Measurements from ENCODE around the gene TRIM58. TPM values are rescaled to one million over a fixed set of nuclear protein-coding genes. Genes with fewer than 3 reads are reported as not detected.

Gene TRIM58
- polyA plus RNA-seq, 4 donors, result 1.2 to 1.7 (median 1.7) TPM

- DNase-seq (ENCODE audit: low read depth in 4 of 4, low spot score in 2 of 4), result no peak
These were observed 27.9 kb downstream of the TRIM58 start for GRCh38 chr1:247884797-247885413.

DNA sequence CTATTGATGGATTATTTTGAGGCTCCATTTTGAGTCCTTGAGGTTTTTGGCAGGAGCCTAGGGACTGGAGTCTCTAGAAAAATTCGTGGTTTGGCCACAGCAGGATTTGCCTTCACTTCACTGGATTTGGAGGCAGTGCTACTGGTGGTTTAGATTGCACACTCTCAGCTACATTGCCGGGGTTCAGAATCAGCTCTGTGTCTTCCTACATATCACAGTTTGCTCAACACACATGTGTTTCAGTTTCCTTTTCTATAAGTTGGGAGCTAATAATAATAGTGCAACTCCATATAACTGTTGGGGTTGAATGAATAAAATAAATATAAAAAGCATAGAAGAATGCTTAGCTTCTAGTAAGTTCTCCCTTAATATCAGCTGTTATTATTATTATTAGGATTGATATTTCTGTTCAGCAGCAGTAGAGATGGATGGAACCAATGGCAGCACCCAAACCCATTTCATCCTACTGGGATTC lies 38.2 kb downstream of the TRIM58 start, which contains the start of gene OR2W3:
TSS of gene OR2W3 (plus strand) at position 425 of the 475 bp plus-strand sequence. CDS start at position 425, 0 bp downstream.
- DNase-seq (ENCODE audit: low read depth in 4 of 4, low spot score in 2 of 4), result no peak

DNA sequence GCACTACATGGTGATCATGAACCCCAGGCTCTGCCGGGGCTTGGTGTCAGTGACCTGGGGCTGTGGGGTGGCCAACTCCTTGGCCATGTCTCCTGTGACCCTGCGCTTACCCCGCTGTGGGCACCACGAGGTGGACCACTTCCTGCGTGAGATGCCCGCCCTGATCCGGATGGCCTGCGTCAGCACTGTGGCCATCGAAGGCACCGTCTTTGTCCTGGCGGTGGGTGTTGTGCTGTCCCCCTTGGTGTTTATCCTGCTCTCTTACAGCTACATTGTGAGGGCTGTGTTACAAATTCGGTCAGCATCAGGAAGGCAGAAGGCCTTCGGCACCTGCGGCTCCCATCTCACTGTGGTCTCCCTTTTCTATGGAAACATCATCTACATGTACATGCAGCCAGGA lies 39.0 kb downstream of the TRIM58 start:
- no peak for DNase-seq (ENCODE audit: low read depth in 4 of 4, low spot score in 2 of 4)

DNA sequence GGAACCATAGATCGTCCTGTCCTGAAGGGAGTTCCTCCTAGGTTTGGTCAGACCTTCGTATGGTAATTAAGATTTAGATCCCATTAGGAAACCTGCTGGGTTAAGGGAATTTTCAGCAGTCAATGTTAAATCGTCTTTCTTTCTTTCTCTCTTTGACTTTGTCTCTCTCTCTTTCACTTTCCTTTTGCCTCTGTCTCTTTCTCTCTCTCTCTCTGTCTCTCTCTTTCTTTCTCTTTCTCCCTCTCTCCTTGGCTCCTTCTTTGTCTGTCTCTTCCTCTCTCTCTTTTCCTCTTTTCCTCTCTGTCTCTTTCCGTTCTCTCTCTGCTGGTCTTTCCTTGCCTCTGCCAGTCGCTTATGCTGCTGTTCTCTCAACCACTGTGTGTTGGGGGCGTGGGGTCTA lies 47.1 kb downstream of the TRIM58 start:
- no peak for DNase-seq (ENCODE audit: low read depth in 4 of 4, low spot score in 2 of 4)

DNA sequence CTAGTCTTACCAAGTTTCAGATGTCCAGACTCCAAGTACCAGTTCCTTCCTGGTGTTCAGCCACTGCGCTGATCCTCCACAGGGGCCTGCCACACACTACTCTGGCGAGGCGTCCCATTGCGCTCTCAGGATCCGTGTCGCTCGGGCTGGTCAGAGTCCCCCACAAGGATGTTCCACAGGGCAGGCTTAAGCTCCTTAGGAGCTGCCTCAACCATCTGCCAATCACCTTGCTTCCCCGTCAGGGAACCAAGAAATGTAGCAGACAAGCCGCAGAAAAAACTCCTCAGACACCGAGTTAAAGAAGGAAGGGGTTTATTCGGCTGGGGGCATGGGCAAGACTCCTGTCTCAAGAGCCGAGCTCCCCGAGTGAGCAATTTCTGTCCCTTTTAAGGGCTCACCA lies 48.2 kb downstream of the TRIM58 start:
- no peak for DNase-seq (ENCODE audit: low read depth in 4 of 4, low spot score in 2 of 4)

- DNase-seq (ENCODE audit: low read depth in 4 of 4, low spot score in 2 of 4), result no peak
These were observed 49.0 kb downstream of the TRIM58 start for GRCh38 chr1:247905910-247906503.

- no peak for DNase-seq (ENCODE audit: low read depth in 4 of 4, low spot score in 2 of 4)
These were observed 49.6 kb downstream of the TRIM58 start for GRCh38 chr1:247906504-247907047.

- DNase-seq (ENCODE audit: low read depth in 4 of 4, low spot score in 2 of 4), result no peak
These were observed 51.8 kb downstream of the TRIM58 start for GRCh38 chr1:247908766-247909165.

GRCh38 chr1:247913786-247914185 lies 56.8 kb downstream of the TRIM58 start:
- DNase-seq (ENCODE audit: low read depth in 4 of 4, low spot score in 2 of 4), result no peak

DNA sequence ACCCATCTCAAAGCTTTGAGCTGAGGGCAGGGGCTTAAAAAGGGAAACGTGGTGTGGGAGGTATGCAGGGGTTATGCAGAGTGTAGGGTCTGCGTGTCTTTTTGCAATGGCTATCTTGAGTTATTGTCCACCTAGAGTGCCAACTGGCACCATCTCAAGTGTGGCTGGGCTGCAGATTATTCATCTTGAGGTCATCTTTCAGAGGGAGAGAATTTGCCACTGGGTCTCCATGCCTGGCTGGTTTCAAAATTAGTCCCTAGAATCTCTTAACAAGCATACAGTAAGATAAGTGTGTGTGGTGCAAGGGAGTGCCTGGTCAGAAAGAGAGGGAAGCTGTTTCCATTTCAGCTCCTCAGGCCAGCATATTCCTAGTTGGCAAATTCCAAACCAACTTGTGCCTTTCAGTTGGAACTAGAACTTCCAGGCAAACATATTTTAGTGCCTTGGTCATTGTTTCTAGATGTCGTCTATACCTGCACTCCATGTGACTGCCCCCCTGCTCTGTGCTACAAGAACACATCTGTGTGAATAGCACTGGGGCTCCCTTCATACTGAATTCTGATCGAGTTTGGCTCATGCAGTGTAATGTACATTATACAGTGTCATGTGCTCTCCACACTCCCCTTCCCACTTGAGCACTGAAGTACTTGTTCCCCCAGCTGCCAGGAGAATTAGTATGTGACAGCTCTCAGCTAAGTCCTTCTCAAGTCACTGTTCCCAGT lies 58.1 kb downstream of the TRIM58 start:
- no peak for DNase-seq (ENCODE audit: low read depth in 4 of 4, low spot score in 2 of 4)

DNA sequence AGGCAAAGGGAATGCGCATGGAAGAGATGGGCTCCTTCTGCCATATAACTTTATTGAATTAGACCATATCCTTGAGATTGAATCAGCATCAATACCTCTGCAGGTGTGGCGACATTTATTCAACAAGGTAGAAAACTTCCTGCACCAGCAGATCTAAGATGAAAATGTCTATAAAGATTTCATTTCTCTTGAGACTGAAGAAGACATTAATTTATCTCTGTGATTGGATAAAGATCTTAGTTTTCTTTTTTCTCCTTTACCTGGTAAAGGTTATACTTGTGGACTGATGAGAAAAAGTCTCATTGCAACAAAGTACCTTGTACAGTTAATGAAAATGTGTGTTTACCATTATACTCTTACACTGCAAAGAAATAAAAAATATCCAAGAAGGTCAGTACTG lies 63.0 kb downstream of the TRIM58 start, which contains the start of gene OR2T8:
TSS of gene OR2T8 (plus strand) at position 301 of the 400 bp plus-strand sequence. CDS start 766 bp downstream, outside the sequence.
- DNase-seq (ENCODE audit: low read depth in 4 of 4, low spot score in 2 of 4), result no peak

GRCh38 chr1:247923941-247924340 lies 67.0 kb downstream of the TRIM58 start:
- DNase-seq (ENCODE audit: low read depth in 4 of 4, low spot score in 2 of 4), result no peak

DNA sequence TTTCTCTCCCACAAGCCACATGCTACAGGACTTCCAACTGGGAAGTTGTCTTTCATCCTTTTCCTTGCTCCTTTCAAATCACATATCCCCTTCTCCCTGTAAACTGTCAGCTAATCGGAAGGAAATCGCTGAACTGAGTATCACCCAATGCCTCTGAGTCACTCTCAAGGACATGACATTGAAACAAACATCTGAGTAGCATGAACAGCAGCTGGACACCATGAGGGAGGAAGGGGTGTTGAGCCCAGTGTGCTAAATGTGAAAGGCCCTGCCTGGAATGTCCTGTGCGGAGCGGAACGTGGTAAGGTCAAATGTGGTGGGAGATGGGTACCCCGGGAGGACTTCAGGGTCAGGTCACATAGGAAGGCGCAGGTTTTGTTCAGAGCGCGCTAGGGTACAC lies 67.9 kb downstream of the TRIM58 start, which contains the start of gene OR2AJ1:
TSS of gene OR2AJ1 (plus strand) at position 22 of the 400 bp plus-strand sequence. CDS start 8,880 bp downstream, outside the sequence.
- no peak for DNase-seq (ENCODE audit: low read depth in 4 of 4, low spot score in 2 of 4)

Other genes starting within 250 kb of the TRIM58 start
- not detected for gene OR13G1, start 177.4 kb upstream of the TRIM58 start, polyA plus RNA-seq (ENCODE audit: insufficient read length in 4 of 4)
- not detected for gene OR6F1, start 140.5 kb upstream of the TRIM58 start, polyA plus RNA-seq (ENCODE audit: insufficient read length in 4 of 4)
- gene OR14K1, start 118.6 kb upstream of the TRIM58 start, polyA plus RNA-seq (ENCODE audit: insufficient read length in 4 of 4), result not detected
- gene OR14A2, start 109.0 kb upstream of the TRIM58 start, polyA plus RNA-seq (ENCODE audit: insufficient read length in 4 of 4), result not detected
- under 1 TPM in 1 of 4 donors, not detected in 3; 0.08 TPM for gene OR1C1, start 96.6 kb upstream of the TRIM58 start, polyA plus RNA-seq (ENCODE audit: insufficient read length in 4 of 4)
- gene OR14A16, start 33.1 kb upstream of the TRIM58 start, polyA plus RNA-seq (ENCODE audit: insufficient read length in 4 of 4), result not detected
- not detected for gene OR11L1, start 15.3 kb upstream of the TRIM58 start, polyA plus RNA-seq (ENCODE audit: insufficient read length in 4 of 4)
- gene OR2W3, start 38.4 kb downstream of the TRIM58 start, polyA plus RNA-seq (ENCODE audit: insufficient read length in 4 of 4), result under 1 TPM; 0.14 to 0.36 (median 0.24) TPM
- gene OR2T8, start 63.1 kb downstream of the TRIM58 start, polyA plus RNA-seq (ENCODE audit: insufficient read length in 4 of 4), result not detected
- gene OR2AJ1, start 67.7 kb downstream of the TRIM58 start, polyA plus RNA-seq (ENCODE audit: insufficient read length in 4 of 4), result not detected
- gene OR2L8, start 91.7 kb downstream of the TRIM58 start, polyA plus RNA-seq (ENCODE audit: insufficient read length in 4 of 4), result not detected
- gene OR2AK2, start 108.0 kb downstream of the TRIM58 start, polyA plus RNA-seq (ENCODE audit: insufficient read length in 4 of 4), result not detected
- not detected for gene OR2L5, start 156.5 kb downstream of the TRIM58 start, polyA plus RNA-seq (ENCODE audit: insufficient read length in 4 of 4)
- gene OR2L2, start 172.9 kb downstream of the TRIM58 start, polyA plus RNA-seq (ENCODE audit: insufficient read length in 4 of 4), result under 1 TPM; 0.05 to 0.14 (median 0.08) TPM
- gene OR2L3, start 189.6 kb downstream of the TRIM58 start, polyA plus RNA-seq (ENCODE audit: insufficient read length in 4 of 4), result not detected
- gene OR2L13, start 238.0 kb downstream of the TRIM58 start, polyA plus RNA-seq (ENCODE audit: insufficient read length in 4 of 4), result under 1 TPM in 1 of 4 donors, not detected in 3; 0.10 TPM